Measurements from ENCODE around the gene ACADM.
"Not testable (repeated sequence)": the region's sequence is repeated elsewhere in the genome, so short reads cannot be mapped to it uniquely, and the experiment has no call there.

Gene ACADM

DNA sequence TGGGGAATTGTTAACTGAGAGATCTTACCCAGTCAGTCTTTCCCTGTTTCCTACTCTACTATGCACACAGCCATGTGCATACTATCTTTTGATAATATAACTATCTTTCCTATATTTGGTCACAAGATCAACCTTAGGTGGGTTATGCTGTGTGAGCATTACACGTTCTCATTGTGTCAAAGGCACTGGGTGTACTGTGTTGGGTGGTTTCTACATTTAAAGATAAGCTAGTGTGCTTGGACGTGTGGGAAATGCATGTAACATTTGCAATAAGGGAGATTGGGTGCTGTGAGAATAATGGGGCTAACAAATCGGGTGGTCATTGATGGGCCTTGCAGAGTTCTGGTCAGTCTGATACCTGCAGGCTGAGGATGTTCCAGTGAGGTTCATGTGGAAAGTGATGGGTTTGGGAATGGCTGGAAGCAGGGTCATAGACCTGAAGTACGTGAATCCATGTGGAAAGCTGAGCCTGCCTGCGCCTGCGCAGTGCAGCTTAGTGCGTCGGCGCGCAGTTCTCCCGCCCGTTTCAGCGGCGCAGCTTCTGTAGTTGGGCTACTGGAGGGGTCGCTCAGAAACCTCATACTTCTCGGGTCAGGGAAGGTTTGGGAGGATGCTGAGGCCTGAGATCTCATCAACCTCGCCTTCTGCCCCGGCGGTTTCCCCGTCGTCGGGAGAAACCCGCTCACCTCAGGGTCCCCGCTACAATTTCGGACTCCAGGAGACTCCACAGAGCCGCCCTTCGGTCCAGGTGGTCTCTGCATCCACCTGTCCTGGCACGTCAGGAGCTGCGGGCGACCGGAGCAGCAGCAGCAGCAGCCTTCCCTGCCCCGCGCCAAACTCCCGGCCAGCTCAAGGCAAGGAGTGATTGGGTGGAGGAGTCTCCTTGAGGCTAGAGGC is 72.1 kb downstream of the ACADM start, which contains the start of gene MSH4:
MSH4 (plus strand) TSS at position 507 of the 897 bp plus-strand sequence; CDS start at position 611, 104 bp downstream.
- TF ChIP-seq, protein P1, sequence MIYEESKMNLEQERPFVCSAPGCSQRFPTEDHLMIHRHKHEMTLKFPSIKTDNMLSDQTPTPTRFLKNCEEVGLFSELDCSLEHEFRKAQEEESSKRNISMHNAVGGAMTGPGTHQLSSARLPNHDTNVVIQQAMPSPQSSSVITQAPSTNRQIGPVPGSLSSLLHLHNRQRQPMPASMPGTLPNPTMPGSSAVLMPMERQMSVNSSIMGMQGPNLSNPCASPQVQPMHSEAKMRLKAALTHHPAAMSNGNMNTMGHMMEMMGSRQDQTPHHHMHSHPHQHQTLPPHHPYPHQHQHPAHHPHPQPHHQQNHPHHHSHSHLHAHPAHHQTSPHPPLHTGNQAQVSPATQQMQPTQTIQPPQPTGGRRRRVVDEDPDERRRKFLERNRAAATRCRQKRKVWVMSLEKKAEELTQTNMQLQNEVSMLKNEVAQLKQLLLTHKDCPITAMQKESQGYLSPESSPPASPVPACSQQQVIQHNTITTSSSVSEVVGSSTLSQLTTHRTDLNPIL (CRISPR knock-in tag; IDR thresholded peaks at IDR 0.05; ENCODE audit: low read depth) = no peak
- TF ChIP-seq ESRRG (CRISPR knock-in tag; IDR thresholded peaks at IDR 0.05) = peak; percentile 35; the same call in 1 of the 2 replicates
- no peak for TF ChIP-seq BACH2 (CRISPR knock-in tag; IDR thresholded peaks at IDR 0.05; ENCODE audit: borderline replicate concordance)
- TF ChIP-seq ZC3H10 (CRISPR knock-in tag; IDR thresholded peaks at IDR 0.05) = no peak
- TF ChIP-seq, protein P2, sequence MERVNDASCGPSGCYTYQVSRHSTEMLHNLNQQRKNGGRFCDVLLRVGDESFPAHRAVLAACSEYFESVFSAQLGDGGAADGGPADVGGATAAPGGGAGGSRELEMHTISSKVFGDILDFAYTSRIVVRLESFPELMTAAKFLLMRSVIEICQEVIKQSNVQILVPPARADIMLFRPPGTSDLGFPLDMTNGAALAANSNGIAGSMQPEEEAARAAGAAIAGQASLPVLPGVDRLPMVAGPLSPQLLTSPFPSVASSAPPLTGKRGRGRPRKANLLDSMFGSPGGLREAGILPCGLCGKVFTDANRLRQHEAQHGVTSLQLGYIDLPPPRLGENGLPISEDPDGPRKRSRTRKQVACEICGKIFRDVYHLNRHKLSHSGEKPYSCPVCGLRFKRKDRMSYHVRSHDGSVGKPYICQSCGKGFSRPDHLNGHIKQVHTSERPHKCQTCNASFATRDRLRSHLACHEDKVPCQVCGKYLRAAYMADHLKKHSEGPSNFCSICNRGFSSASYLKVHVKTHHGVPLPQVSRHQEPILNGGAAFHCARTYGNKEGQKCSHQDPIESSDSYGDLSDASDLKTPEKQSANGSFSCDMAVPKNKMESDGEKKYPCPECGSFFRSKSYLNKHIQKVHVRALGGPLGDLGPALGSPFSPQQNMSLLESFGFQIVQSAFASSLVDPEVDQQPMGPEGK (CRISPR knock-in tag; IDR thresholded peaks at IDR 0.05; ENCODE audit: borderline replicate concordance) = 0 out of 2 replicates have a peak, but pooled peaks have one; percentile 10
- TF ChIP-seq, protein P3, sequence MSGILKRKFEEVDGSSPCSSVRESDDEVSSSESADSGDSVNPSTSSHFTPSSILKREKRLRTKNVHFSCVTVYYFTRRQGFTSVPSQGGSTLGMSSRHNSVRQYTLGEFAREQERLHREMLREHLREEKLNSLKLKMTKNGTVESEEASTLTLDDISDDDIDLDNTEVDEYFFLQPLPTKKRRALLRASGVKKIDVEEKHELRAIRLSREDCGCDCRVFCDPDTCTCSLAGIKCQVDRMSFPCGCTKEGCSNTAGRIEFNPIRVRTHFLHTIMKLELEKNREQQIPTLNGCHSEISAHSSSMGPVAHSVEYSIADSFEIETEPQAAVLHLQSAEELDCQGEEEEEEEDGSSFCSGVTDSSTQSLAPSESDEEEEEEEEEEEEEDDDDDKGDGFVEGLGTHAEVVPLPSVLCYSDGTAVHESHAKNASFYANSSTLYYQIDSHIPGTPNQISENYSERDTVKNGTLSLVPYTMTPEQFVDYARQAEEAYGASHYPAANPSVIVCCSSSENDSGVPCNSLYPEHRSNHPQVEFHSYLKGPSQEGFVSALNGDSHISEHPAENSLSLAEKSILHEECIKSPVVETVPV (CRISPR knock-in tag; IDR thresholded peaks at IDR 0.05) = peak; percentile 18; the same call in 1 of the 2 replicates
- peak; percentile 26 for TF ChIP-seq GLIS3 (CRISPR knock-in tag; IDR thresholded peaks at IDR 0.05)
- ATAC-seq = peak; percentile 47

DNA sequence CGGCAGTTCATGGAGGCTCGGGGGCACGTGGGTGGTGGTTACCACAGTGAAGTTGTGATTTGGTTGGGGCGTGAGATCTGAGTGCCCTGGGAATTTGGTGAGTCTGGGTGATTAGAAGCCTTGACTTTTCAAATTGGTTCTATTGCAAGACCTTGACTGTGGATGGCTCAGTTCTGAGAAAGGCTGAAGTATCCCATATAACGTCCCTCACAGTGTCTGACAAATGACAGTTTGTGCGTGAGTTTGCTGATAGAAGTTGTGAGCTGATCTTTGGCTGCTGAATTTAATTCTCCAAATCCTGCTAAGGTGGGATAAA is 72.7 kb downstream of the ACADM start:
- no peak for TF ChIP-seq PPARA (CRISPR knock-in tag; IDR thresholded peaks at IDR 0.05; ENCODE audit: borderline replicate concordance)
- peak; percentile 45; the same call in 1 of the 3 replicates for ATAC-seq

DNA sequence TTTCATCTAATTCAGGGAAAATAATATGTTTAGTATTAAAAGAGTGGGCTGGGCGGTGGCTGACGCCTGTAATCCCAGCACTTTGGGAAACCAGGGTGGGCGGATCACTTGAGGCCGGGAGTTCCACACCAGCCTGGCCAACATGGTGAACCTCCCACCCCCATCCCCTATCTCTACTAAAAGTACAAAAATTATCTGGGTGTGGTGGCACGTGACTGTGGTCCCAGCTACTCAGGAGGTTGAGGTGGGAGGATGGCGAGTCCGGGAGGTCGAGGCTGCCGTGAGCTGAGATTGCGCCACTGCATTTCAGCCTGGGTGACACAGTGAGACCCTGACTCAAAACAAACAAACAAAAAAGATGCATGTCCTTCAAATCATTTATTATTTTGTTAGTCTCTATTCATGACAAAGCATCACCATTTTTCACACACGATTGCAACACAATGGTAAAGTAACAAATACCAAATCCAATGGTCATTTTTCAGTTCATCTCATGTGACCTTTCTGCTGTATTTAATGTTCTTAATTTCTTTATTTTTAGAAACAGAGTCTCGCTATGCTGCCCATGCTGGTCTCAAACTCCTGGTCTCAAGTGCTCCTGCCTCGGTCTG is 73.2 kb downstream of the ACADM start:
- peak; percentile 18 for ATAC-seq
- no peak for TF ChIP-seq ZNF8 (CRISPR knock-in tag; IDR thresholded peaks at IDR 0.05)
- TF ChIP-seq, protein P4, sequence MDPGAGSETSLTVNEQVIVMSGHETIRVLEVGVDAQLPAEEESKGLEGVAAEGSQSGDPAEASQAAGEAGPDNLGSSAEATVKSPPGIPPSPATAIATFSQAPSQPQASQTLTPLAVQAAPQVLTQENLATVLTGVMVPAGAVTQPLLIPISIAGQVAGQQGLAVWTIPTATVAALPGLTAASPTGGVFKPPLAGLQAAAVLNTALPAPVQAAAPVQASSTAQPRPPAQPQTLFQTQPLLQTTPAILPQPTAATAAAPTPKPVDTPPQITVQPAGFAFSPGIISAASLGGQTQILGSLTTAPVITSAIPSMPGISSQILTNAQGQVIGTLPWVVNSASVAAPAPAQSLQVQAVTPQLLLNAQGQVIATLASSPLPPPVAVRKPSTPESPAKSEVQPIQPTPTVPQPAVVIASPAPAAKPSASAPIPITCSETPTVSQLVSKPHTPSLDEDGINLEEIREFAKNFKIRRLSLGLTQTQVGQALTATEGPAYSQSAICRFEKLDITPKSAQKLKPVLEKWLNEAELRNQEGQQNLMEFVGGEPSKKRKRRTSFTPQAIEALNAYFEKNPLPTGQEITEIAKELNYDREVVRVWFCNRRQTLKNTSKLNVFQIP (CRISPR knock-in tag; IDR thresholded peaks at IDR 0.05; ENCODE audit: borderline replicate concordance, low read depth) = no peak
- TF ChIP-seq TCF4 (CRISPR knock-in tag; IDR thresholded peaks at IDR 0.05; ENCODE audit: borderline replicate concordance) = no peak
- TF ChIP-seq, protein P5, sequence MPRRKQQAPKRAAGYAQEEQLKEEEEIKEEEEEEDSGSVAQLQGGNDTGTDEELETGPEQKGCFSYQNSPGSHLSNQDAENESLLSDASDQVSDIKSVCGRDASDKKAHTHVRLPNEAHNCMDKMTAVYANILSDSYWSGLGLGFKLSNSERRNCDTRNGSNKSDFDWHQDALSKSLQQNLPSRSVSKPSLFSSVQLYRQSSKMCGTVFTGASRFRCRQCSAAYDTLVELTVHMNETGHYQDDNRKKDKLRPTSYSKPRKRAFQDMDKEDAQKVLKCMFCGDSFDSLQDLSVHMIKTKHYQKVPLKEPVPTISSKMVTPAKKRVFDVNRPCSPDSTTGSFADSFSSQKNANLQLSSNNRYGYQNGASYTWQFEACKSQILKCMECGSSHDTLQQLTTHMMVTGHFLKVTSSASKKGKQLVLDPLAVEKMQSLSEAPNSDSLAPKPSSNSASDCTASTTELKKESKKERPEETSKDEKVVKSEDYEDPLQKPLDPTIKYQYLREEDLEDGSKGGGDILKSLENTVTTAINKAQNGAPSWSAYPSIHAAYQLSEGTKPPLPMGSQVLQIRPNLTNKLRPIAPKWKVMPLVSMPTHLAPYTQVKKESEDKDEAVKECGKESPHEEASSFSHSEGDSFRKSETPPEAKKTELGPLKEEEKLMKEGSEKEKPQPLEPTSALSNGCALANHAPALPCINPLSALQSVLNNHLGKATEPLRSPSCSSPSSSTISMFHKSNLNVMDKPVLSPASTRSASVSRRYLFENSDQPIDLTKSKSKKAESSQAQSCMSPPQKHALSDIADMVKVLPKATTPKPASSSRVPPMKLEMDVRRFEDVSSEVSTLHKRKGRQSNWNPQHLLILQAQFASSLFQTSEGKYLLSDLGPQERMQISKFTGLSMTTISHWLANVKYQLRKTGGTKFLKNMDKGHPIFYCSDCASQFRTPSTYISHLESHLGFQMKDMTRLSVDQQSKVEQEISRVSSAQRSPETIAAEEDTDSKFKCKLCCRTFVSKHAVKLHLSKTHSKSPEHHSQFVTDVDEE (CRISPR knock-in tag; IDR thresholded peaks at IDR 0.05) = no peak
- no peak for TF ChIP-seq ARNTL (CRISPR knock-in tag; IDR thresholded peaks at IDR 0.05; ENCODE audit: borderline replicate concordance, low read depth)
- TF ChIP-seq BACH2 (CRISPR knock-in tag; IDR thresholded peaks at IDR 0.05; ENCODE audit: borderline replicate concordance) = no peak
- TF ChIP-seq PPARA (CRISPR knock-in tag; IDR thresholded peaks at IDR 0.05; ENCODE audit: borderline replicate concordance) = no peak
- no peak for TF ChIP-seq ZFP30 (CRISPR knock-in tag; IDR thresholded peaks at IDR 0.05)
- no peak for TF ChIP-seq ZNF565 (CRISPR knock-in tag; conservative IDR thresholded peaks at IDR 0.05; ENCODE audit: low read depth)
- TF ChIP-seq, protein P3 (CRISPR knock-in tag; IDR thresholded peaks at IDR 0.05) = no peak
- TF ChIP-seq ZC3H10 (CRISPR knock-in tag; IDR thresholded peaks at IDR 0.05) = no peak
- TF ChIP-seq CSDC2 (CRISPR knock-in tag; IDR thresholded peaks at IDR 0.05) = no peak
- TF ChIP-seq, protein P2 (CRISPR knock-in tag; IDR thresholded peaks at IDR 0.05; ENCODE audit: borderline replicate concordance) = no peak
- no peak for TF ChIP-seq ZNF70 (CRISPR knock-in tag; IDR thresholded peaks at IDR 0.05)
- TF ChIP-seq RARB (CRISPR knock-in tag; IDR thresholded peaks at IDR 0.05) = no peak
- TF ChIP-seq OSR1 (CRISPR knock-in tag; IDR thresholded peaks at IDR 0.05) = no peak
- TF ChIP-seq GLIS3 (CRISPR knock-in tag; IDR thresholded peaks at IDR 0.05) = no peak
- TF ChIP-seq ESRRG (CRISPR knock-in tag; IDR thresholded peaks at IDR 0.05) = no peak
- no peak for TF ChIP-seq ISL1 (CRISPR knock-in tag; IDR thresholded peaks at IDR 0.05)

DNA sequence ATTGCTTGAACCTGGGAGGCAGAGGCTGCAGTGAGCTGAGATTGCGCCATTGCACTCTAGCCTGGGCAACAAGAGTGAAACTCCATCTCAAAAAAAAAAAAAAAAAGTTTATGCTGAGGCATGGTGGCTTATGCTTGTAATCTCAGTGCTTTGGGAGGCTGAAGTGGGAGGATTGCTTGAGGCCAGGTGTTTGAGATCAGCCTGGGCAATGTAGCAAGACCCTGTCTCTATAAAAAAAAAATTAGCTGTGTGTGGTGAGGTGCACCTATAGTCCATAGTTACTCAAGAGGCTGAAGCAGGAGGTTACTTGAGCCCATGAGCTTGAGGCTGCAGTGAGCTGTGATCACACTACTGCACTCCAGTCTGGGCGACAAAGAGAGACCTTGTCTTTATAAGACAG is 77.0 kb downstream of the ACADM start:
- not testable (repeated sequence) for ATAC-seq
